Mammary epithelial cell (primary cell): ENCODE measurements around the gene CHST9.

Experiments used
- CTCF ChIP-seq, 2 donors: IDR thresholded peaks in 1 of 2; conservative IDR thresholded peaks in 1 of 2; 2 replicates each; pipeline ENCODE4 v1.5.1; 2011 to 2012; ENCODE audit warnings: inconsistent platforms in 2 of 2, low read length in 2 of 2, mild to moderate bottlenecking in 2 of 2, control low read depth in 1 of 2, low read depth in 1 of 2; ENCODE audit not compliant: insufficient read depth in 1 of 2; ENCODE audit errors: extremely low read depth in 1 of 2
- EZH2 ChIP-seq: IDR thresholded peaks from 2 replicates; pipeline ENCODE4 v1.6.1; 2012; ENCODE audit warnings: low read length, inconsistent platforms, borderline replicate concordance

- no peak for TF ChIP-seq CTCF (conservative IDR thresholded peaks at IDR 0.05 in 1 of 2, IDR thresholded peaks at IDR 0.05 in 1 of 2; ENCODE audit: extremely low read depth in 1 of 2, insufficient read depth in 1 of 2, low read depth in 1 of 2, low read length in 2 of 2)
- TF ChIP-seq EZH2 = no peak
These were observed 321.8 kb downstream of the CHST9 start for GRCh38 chr18:26863122-26863879.
